CD4-positive, alpha-beta T cell treated with Interleukin-1 beta for 1 hour (primary cell): ENCODE data around the gene APLF.
"Not testable (repeated sequence)": the region's sequence is repeated elsewhere in the genome, so short reads cannot be mapped to it uniquely, and the experiment has no call there.

Source experiments
- DNase-seq, 2 donors: peaks; one replicate each; pipeline ENCODE4 v3.0.0-alpha.2; 2020 to 2022

The APLF gene

GRCh38 chr2:68441994-68442322, 25.4 kb upstream of the APLF start:
- no peak for DNase-seq

- not testable (repeated sequence) for DNase-seq
Observed at GRCh38 chr2:68446425-68446824, 21.0 kb upstream of the APLF start.

GRCh38 chr2:68447118-68447517, 20.3 kb upstream of the APLF start:
- DNase-seq = no peak

GRCh38 chr2:68448671-68449653, 18.4 kb upstream of the APLF start:
- no peak for DNase-seq

- peak in 1 of 2 donors; percentile 38 for DNase-seq
Observed at GRCh38 chr2:68452158-68452900, 15.1 kb upstream of the APLF start.

- no peak for DNase-seq
Observed at GRCh38 chr2:68453761-68454360, 13.5 kb upstream of the APLF start.

GRCh38 chr2:68454719-68455118, 12.7 kb upstream of the APLF start:
- DNase-seq = no peak

- no peak for DNase-seq
Observed at GRCh38 chr2:68456198-68456597, 11.2 kb upstream of the APLF start.

- no peak for DNase-seq
Observed at GRCh38 chr2:68458981-68459380, 8.4 kb upstream of the APLF start.

GRCh38 chr2:68463287-68463877, 4.0 kb upstream of the APLF start:
- DNase-seq = peak in 1 of 2 donors; percentile 70

- DNase-seq = no peak
Observed at GRCh38 chr2:68464651-68465050, 2.7 kb upstream of the APLF start.

GRCh38 chr2:68465081-68465916, 2.1 kb upstream of the APLF start:
- DNase-seq = peak; percentile 50 to 60

- DNase-seq = peak; percentile 65 to 67
Observed at GRCh38 chr2:68466361-68466777, 1.0 kb upstream of the APLF start.

GRCh38 chr2:68466778-68467076, 658 bp upstream of the APLF start:
- DNase-seq = no peak

- no peak for DNase-seq
Observed at GRCh38 chr2:68468801-68469200, 1.4 kb downstream of the APLF start.

- no peak for DNase-seq
Observed at GRCh38 chr2:68469935-68470334, 2.5 kb downstream of the APLF start.

GRCh38 chr2:68471385-68471784, 4.0 kb downstream of the APLF start:
- no peak for DNase-seq

- DNase-seq = no peak
Observed at GRCh38 chr2:68472796-68473414, 5.5 kb downstream of the APLF start.

- no peak for DNase-seq
Observed at GRCh38 chr2:68475110-68475509, 7.7 kb downstream of the APLF start.

- DNase-seq = no peak
Observed at GRCh38 chr2:68475576-68475975, 8.2 kb downstream of the APLF start.

- no peak for DNase-seq
Observed at GRCh38 chr2:68476454-68476853, 9.1 kb downstream of the APLF start.

GRCh38 chr2:68478688-68479087, 11.3 kb downstream of the APLF start:
- DNase-seq = no peak
